Measurements from ENCODE around the gene CBARP.

- TF ChIP-seq EZH2phosphoT487 (IDR thresholded peaks at IDR 0.05; ENCODE audit: insufficient read depth, low read depth): no peak
- TF ChIP-seq EZH2 (IDR thresholded peaks at IDR 0.05; ENCODE audit: insufficient read depth, poor library complexity, severe bottlenecking): no peak
Measured at GRCh38 chr19:1238369-1239303, 831 bp upstream of the CBARP start.

Measured in GM23248 (cell line).